ENCODE data around the gene ASIC2. TPM values are rescaled to one million over a fixed set of nuclear protein-coding genes. Genes with fewer than 3 reads are reported as not detected.

The ASIC2 gene
- total RNA-seq, 1 experiment from 2014 or later, result 0.09 TPM

DNA sequence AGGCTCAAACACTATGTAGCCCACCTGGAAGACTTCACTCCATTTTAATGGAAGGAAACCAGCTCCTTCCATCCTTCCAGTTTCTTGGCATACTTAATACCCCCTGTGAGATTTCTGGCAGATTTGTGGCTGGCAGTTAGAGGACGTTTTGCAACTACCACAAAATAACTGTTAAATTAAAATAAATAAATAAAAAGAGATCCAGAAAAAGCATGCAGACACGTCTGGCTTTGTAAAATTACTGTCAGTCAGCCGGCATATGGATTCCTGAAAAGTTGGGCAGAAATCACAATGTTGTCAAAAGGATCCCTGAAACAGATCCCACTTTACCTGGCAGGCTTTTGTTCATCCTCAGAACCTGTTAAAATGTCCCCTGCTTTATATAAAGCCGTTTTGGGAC lies 113.9 kb downstream of the ASIC2 start:
- intact Hi-C loops (cut with micrococcal nuclease; ENCODE audit: unreplicated experiment), result loop anchor here (10.0 kb wide), 1 partner anchor 126 kb away; no protein-coding TSS in a partner anchor
- H3K4me1 ChIP-seq (replicated peaks; ENCODE audit: insufficient read depth), result no peaks in the 10 kb centered on the region
- POLR2A ChIA-PET (ENCODE audit: unreplicated experiment), result no interaction called here
- H3K27ac ChIP-seq, result no peak overlapping the region
- no peak for TF ChIP-seq EZH2 (IDR thresholded peaks at IDR 0.05; ENCODE audit: low read depth)
- TF ChIP-seq, protein P1, sequence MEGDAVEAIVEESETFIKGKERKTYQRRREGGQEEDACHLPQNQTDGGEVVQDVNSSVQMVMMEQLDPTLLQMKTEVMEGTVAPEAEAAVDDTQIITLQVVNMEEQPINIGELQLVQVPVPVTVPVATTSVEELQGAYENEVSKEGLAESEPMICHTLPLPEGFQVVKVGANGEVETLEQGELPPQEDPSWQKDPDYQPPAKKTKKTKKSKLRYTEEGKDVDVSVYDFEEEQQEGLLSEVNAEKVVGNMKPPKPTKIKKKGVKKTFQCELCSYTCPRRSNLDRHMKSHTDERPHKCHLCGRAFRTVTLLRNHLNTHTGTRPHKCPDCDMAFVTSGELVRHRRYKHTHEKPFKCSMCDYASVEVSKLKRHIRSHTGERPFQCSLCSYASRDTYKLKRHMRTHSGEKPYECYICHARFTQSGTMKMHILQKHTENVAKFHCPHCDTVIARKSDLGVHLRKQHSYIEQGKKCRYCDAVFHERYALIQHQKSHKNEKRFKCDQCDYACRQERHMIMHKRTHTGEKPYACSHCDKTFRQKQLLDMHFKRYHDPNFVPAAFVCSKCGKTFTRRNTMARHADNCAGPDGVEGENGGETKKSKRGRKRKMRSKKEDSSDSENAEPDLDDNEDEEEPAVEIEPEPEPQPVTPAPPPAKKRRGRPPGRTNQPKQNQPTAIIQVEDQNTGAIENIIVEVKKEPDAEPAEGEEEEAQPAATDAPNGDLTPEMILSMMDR (conservative IDR thresholded peaks at IDR 0.05), result no peak
- H3K4me2 ChIP-seq, result no peak overlapping the region
- H3K9me3 ChIP-seq (ENCODE audit: insufficient read depth, low read depth), result no peaks in the 10 kb centered on the region
- H4K20me1 ChIP-seq (ENCODE audit: insufficient read depth), result no peaks in the 10 kb centered on the region; the same call in 1 of the 2 replicates
- no peak overlapping the region for H2AFZ ChIP-seq
- no peak overlapping the region for H3K4me3 ChIP-seq
- H3K79me2 ChIP-seq (ENCODE audit: low read depth), result no peaks in the 10 kb centered on the region
- no peaks in the 10 kb centered on the region for H3K9me2 ChIP-seq (ENCODE audit: insufficient read depth)
- peaks cover 49% of the 10 kb centered on the region for H3K27me3 ChIP-seq (ENCODE audit: insufficient read depth, low read depth)
- CTCF ChIA-PET, result no interaction called here
- no peaks in the 10 kb centered on the region for H3F3A ChIP-seq (ENCODE audit: insufficient read depth, low read depth)
- no TSS peak for BruUV-seq (replicated peaks)
- no peak for DNase-seq
- no peaks in the 10 kb centered on the region for H3K36me3 ChIP-seq (ENCODE audit: low read depth)

DNA sequence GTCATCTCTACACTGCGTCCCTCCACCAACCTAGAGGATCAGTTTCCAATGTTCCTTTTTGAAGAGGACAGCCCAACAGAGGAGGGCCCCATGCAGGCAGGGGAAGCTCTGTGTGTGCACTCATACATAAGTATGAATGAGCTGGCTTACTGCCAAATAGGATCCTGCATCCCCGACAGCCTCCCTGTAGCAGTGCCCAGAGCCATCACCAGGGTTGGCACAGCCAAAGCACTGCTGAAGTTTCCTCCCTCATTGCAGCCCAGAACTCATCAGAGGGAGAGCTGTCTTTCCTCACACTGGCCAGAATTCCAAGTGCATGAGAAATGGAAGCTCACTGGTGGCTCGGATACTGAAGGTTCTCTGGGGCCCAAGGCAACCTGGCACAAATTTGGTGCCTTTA lies 114.4 kb downstream of the ASIC2 start:
- Histone ChIP-seq H3K27ac (no peak overlapping the region), H3K9me2 (ENCODE audit: insufficient read depth) (no peaks in the 10 kb centered on the region), H3F3A (ENCODE audit: insufficient read depth, low read depth) (no peaks in the 10 kb centered on the region), H3K9me3 (ENCODE audit: insufficient read depth, low read depth) (no peaks in the 10 kb centered on the region), H4K20me1 (ENCODE audit: insufficient read depth) (no peaks in the 10 kb centered on the region; the same call in 1 of the 2 replicates), H3K79me2 (ENCODE audit: low read depth) (no peaks in the 10 kb centered on the region), H3K4me2 (no peak overlapping the region), H3K4me3 (no peak overlapping the region), H3K27me3 (ENCODE audit: insufficient read depth, low read depth) (peaks cover 47% of the 10 kb centered on the region), H3K4me1 (replicated peaks; ENCODE audit: insufficient read depth) (no peaks in the 10 kb centered on the region), H2AFZ (no peak overlapping the region), H3K36me3 (ENCODE audit: low read depth) (no peaks in the 10 kb centered on the region)
- ChIA-PET CTCF (no interaction called here), POLR2A (ENCODE audit: unreplicated experiment) (no interaction called here)
- DNase-seq, result no peak
- BruUV-seq (replicated peaks), result no TSS peak
- no peak for TF ChIP-seq EZH2 (IDR thresholded peaks at IDR 0.05; ENCODE audit: low read depth)
- TF ChIP-seq, protein P1 (conservative IDR thresholded peaks at IDR 0.05), result no peak
- intact Hi-C loops (cut with micrococcal nuclease; ENCODE audit: unreplicated experiment), result loop anchor here (10.0 kb wide), 1 partner anchor 126 kb away; no protein-coding TSS in a partner anchor

DNA sequence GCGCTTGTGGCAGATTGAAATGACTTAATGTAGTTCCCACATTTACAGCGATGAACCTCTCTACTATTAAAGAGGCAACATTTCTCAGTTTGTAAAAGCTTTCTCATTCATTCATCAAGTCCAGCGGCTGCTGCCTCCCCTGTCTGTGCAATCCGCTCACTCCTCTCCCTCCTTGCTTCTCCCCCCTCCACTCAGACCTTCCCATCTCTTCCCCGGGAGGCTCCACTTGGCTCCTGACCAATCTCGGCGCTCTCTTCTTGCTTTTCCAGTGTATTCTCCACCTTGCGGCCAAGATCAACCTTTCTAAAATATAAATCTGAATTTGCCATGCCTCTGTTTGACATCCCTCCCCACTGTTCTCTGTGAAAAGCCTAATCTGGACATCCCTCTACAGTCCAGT lies 117.5 kb downstream of the ASIC2 start:
- intact Hi-C loops (cut with micrococcal nuclease; ENCODE audit: unreplicated experiment), result loop anchor here (10.0 kb wide), 1 partner anchor 129 kb away; no protein-coding TSS in a partner anchor
- no peak for DNase-seq
- Histone ChIP-seq H3K4me3 (no peak overlapping the region), H3K27me3 (ENCODE audit: insufficient read depth, low read depth) (peaks cover 41% of the 10 kb centered on the region), H3K4me2 (no peak overlapping the region), H4K20me1 (ENCODE audit: insufficient read depth) (no peaks in the 10 kb centered on the region), H3K36me3 (ENCODE audit: low read depth) (no peaks in the 10 kb centered on the region), H3F3A (ENCODE audit: insufficient read depth, low read depth) (no peaks in the 10 kb centered on the region), H3K9me2 (ENCODE audit: insufficient read depth) (no peaks in the 10 kb centered on the region), H3K79me2 (ENCODE audit: low read depth) (no peaks in the 10 kb centered on the region), H3K4me1 (replicated peaks; ENCODE audit: insufficient read depth) (no peaks in the 10 kb centered on the region), H2AFZ (no peak overlapping the region), H3K9me3 (ENCODE audit: insufficient read depth, low read depth) (no peaks in the 10 kb centered on the region), H3K27ac (no peak overlapping the region)
- ChIA-PET CTCF (no interaction called here), POLR2A (ENCODE audit: unreplicated experiment) (no interaction called here)
- TF ChIP-seq, protein P1 (conservative IDR thresholded peaks at IDR 0.05), result no peak
- TF ChIP-seq EZH2 (IDR thresholded peaks at IDR 0.05; ENCODE audit: low read depth), result no peak
- no TSS peak for BruUV-seq (replicated peaks)
